ENCODE results near the gene MIAT.

The MIAT gene

GRCh38 chr22:26619510-26619909 is 37.9 kb upstream of the MIAT start:
- no peak for DNase-seq (ENCODE audit: low read depth)
- TF ChIP-seq, protein P1, sequence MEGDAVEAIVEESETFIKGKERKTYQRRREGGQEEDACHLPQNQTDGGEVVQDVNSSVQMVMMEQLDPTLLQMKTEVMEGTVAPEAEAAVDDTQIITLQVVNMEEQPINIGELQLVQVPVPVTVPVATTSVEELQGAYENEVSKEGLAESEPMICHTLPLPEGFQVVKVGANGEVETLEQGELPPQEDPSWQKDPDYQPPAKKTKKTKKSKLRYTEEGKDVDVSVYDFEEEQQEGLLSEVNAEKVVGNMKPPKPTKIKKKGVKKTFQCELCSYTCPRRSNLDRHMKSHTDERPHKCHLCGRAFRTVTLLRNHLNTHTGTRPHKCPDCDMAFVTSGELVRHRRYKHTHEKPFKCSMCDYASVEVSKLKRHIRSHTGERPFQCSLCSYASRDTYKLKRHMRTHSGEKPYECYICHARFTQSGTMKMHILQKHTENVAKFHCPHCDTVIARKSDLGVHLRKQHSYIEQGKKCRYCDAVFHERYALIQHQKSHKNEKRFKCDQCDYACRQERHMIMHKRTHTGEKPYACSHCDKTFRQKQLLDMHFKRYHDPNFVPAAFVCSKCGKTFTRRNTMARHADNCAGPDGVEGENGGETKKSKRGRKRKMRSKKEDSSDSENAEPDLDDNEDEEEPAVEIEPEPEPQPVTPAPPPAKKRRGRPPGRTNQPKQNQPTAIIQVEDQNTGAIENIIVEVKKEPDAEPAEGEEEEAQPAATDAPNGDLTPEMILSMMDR (conservative IDR thresholded peaks at IDR 0.05; ENCODE audit: low read length), result no peak

DNA sequence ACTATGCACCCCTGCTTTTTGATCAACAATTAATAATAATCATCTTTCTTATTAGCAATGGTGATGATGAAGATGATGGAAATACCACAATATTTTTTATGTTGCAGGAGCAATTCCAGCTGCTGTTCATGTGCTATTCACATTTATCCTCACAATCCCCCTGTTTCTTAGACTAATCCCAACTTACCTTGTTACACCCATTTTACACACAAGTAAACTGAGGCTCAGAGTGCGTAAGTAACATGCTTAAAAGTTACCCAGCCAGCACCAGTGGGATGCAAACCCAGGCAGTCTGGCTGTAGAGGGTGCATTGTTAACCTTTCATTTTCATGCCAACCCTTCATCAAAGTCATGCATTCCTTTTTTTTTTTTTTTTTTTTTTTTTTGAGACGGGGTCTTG is 37.2 kb upstream of the MIAT start:
- no peak for DNase-seq (ENCODE audit: low read depth)
- TF ChIP-seq, protein P1 (conservative IDR thresholded peaks at IDR 0.05; ENCODE audit: low read length), result no peak
- H3K4me3 ChIP-seq (ENCODE audit: low read length), result no peak overlapping the region

More at GRCh38 chr22:26619510-26619909, 37.9 kb upstream of the MIAT start:
- H3K4me3 ChIP-seq (ENCODE audit: low read length), result no peak overlapping the region

GRCh38 chr22:26621663-26622062 is 35.7 kb upstream of the MIAT start, which contains the start of gene CRYBA4:
Gene CRYBA4 (plus strand): TSS chr22:26621963. CDS start chr22:26622597, 634 bp downstream.
- TF ChIP-seq, protein P1 (conservative IDR thresholded peaks at IDR 0.05; ENCODE audit: low read length), result no peak
- H3K4me3 ChIP-seq (ENCODE audit: low read length), result no peak within 1 kb of the TSS
- no peak for DNase-seq (ENCODE audit: low read depth)

GRCh38 chr22:26623984-26624383 is 33.4 kb upstream of the MIAT start:
- H3K4me3 ChIP-seq (ENCODE audit: low read length), result no peak overlapping the region
- DNase-seq (ENCODE audit: low read depth), result no peak
- TF ChIP-seq, protein P1 (conservative IDR thresholded peaks at IDR 0.05; ENCODE audit: low read length), result no peak

GRCh38 chr22:26624803-26625202 is 32.6 kb upstream of the MIAT start:
- TF ChIP-seq, protein P1 (conservative IDR thresholded peaks at IDR 0.05; ENCODE audit: low read length), result no peak
- H3K4me3 ChIP-seq (ENCODE audit: low read length), result no peak overlapping the region
- DNase-seq (ENCODE audit: low read depth), result no peak

GRCh38 chr22:26629988-26630761 is 27.2 kb upstream of the MIAT start:
- DNase-seq (ENCODE audit: low read depth), result no peak
- no peak overlapping the region for H3K4me3 ChIP-seq (ENCODE audit: low read length)
- TF ChIP-seq, protein P1 (conservative IDR thresholded peaks at IDR 0.05; ENCODE audit: low read length), result no peak

DNA sequence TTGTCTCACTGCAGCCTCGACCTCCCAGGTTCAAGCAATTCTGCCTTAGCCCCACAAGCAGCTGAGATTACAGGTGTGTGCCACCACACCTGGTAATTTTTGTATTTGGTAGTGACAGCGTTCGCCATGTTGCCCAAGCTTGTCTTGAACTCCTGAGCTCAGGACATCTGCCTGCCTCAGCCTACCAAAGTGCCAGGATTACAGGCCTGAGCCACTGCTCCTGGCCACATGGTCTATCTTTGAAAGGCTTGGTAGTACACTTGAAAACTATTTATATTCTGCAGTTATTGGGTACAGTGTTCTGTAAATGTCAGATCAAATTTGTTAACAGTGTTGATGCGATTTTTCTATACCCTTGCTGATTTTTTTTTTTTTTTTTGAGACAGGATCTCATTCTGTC is 26.1 kb upstream of the MIAT start:
- TF ChIP-seq, protein P1 (conservative IDR thresholded peaks at IDR 0.05; ENCODE audit: low read length), result no peak
- DNase-seq (ENCODE audit: low read depth), result no peak
- H3K4me3 ChIP-seq (ENCODE audit: low read length), result no peak overlapping the region

Data from AG10803 (cell line).